Measurements from ENCODE around the gene ZMIZ1.

ZMIZ1 gene

GRCh38 chr10:79158402-79159097 is 89.8 kb downstream of the ZMIZ1 start:
- DNase-seq: no peak

GRCh38 chr10:79159141-79159651 is 90.4 kb downstream of the ZMIZ1 start:
- no peak for DNase-seq

- DNase-seq: no peak
These were observed 91.0 kb downstream of the ZMIZ1 start for GRCh38 chr10:79159785-79160184.

- no peak for DNase-seq
These were observed 91.4 kb downstream of the ZMIZ1 start for GRCh38 chr10:79160191-79160590.

- no peak for DNase-seq
These were observed 92.8 kb downstream of the ZMIZ1 start for GRCh38 chr10:79161557-79161956.

GRCh38 chr10:79162022-79162421 is 93.3 kb downstream of the ZMIZ1 start:
- no peak for DNase-seq

GRCh38 chr10:79162861-79163665 is 94.3 kb downstream of the ZMIZ1 start:
- DNase-seq: no peak

GRCh38 chr10:79163666-79163975 is 94.9 kb downstream of the ZMIZ1 start:
- no peak for DNase-seq

GRCh38 chr10:79164075-79164474 is 95.3 kb downstream of the ZMIZ1 start:
- no peak for DNase-seq

- no peak for DNase-seq
These were observed 96.5 kb downstream of the ZMIZ1 start for GRCh38 chr10:79165070-79165778.

GRCh38 chr10:79166312-79166721 is 97.6 kb downstream of the ZMIZ1 start:
- no peak for DNase-seq

- DNase-seq: no peak
These were observed 98.0 kb downstream of the ZMIZ1 start for GRCh38 chr10:79166741-79167140.

GRCh38 chr10:79167537-79167936 is 98.8 kb downstream of the ZMIZ1 start:
- DNase-seq: no peak

- no peak for DNase-seq
These were observed 99.4 kb downstream of the ZMIZ1 start for GRCh38 chr10:79168210-79168609.

- DNase-seq: no peak
These were observed 101.5 kb downstream of the ZMIZ1 start for GRCh38 chr10:79170226-79170752.

- DNase-seq: no peak
These were observed 102.2 kb downstream of the ZMIZ1 start for GRCh38 chr10:79170993-79171392.

GRCh38 chr10:79171504-79171903 is 102.7 kb downstream of the ZMIZ1 start:
- no peak for DNase-seq

GRCh38 chr10:79172881-79173280 is 104.1 kb downstream of the ZMIZ1 start:
- DNase-seq: no peak

GRCh38 chr10:79173582-79174262 is 105.0 kb downstream of the ZMIZ1 start:
- DNase-seq: no peak

GRCh38 chr10:79176052-79176501 is 107.3 kb downstream of the ZMIZ1 start:
- no peak for DNase-seq

- peak; percentile 72 for DNase-seq
These were observed 108.3 kb downstream of the ZMIZ1 start for GRCh38 chr10:79176949-79177602.

GRCh38 chr10:79178070-79178576 is 109.4 kb downstream of the ZMIZ1 start:
- no peak for DNase-seq
